Prostate gland (tissue), 2 donors: ENCODE results near the gene HOXA5.

Experiments
- POLR2AphosphoS5 ChIP-seq: sonication (generic); formaldehyde crosslinking; IDR thresholded peaks from one replicate; pipeline ENCODE4 v1.6.1; 2017; ENCODE audit warnings: antibody characterized with exemption
- TF ChIP-seq, protein P1 (sequence below), 4 experiments: fragments of 200-600 bp in 2 of 4; fragments of 450-650 bp in 2 of 4; sonication (generic) in 2 of 4; IDR thresholded peaks; 1 replicate in 3 of 4; 2 replicates in 1 of 4; pipeline ENCODE4 v1.5.1; 2016 to 2019; ENCODE audit warnings: antibody characterized with exemption in 4 of 4, mild to moderate bottlenecking in 2 of 4, moderate library complexity in 2 of 4

DNA sequence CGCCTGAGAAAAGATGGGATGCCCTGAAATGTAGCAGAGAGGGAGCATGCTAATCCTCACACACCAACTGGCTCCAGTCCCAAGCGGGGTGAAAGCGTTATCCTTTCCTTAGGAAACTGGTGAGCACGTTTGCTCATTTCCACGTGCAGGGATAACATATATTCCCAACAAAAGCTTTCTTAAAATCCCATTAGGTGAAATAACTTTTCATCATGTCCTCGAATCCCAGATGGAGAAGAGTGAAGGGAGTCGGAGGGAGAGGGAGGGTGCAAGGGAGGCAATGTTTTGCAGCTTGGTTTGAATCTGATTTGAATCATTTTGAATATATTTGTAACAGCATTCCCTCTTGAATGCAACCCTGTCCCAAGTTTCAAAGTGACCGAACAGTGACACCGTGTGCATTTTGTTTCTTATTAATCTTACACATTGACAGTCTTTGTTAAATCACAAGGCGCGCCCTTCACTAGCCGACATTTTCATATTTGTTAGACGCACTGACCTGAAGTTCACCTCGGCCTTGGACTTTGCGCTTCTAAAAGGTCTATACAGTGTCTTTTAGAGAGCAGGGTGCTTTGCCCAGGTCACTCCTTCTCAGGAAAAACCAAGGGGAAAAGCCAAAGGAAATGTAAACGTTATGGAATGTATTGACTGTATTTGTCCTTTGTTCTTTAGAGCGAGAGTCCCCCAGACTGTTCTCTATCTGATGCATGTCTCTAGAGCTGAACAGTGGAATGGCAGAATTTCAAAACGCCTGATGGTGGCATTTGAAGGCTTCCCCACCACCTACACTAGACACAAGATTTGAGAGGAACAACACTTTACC is 9.9 kb downstream of the HOXA5 start:
- TF ChIP-seq, protein P1, sequence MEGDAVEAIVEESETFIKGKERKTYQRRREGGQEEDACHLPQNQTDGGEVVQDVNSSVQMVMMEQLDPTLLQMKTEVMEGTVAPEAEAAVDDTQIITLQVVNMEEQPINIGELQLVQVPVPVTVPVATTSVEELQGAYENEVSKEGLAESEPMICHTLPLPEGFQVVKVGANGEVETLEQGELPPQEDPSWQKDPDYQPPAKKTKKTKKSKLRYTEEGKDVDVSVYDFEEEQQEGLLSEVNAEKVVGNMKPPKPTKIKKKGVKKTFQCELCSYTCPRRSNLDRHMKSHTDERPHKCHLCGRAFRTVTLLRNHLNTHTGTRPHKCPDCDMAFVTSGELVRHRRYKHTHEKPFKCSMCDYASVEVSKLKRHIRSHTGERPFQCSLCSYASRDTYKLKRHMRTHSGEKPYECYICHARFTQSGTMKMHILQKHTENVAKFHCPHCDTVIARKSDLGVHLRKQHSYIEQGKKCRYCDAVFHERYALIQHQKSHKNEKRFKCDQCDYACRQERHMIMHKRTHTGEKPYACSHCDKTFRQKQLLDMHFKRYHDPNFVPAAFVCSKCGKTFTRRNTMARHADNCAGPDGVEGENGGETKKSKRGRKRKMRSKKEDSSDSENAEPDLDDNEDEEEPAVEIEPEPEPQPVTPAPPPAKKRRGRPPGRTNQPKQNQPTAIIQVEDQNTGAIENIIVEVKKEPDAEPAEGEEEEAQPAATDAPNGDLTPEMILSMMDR (IDR thresholded peaks at IDR 0.05): no peak
- no peak for TF ChIP-seq POLR2AphosphoS5
